ENCODE measurements around the gene YY1. TPM values are rescaled to one million over a fixed set of nuclear protein-coding genes. Genes with fewer than 3 reads are reported as not detected.

The YY1 gene
- total and polyA plus RNA-seq, 2 experiments from 2014 or later, result 38.2 to 43.3 TPM

- peaks cover 17% of the 10 kb centered on the region for H4K20me1 ChIP-seq (ENCODE audit: insufficient read depth)
- H3K79me2 ChIP-seq (ENCODE audit: insufficient read depth), result peaks cover 100% of the 10 kb centered on the region
- H3K4me3 ChIP-seq, result no peak overlapping the region
- no peak overlapping the region for H3K27ac ChIP-seq
- no peaks in the 10 kb centered on the region for H3K4me1 ChIP-seq (ENCODE audit: insufficient read depth)
- peak; percentile 20 for DNase-seq
- 95 to 97% methylated on average over 10 of the region's 10 CpGs for WGBS, 2 experiments (ENCODE audit: low coverage in 1 of 2, low lambda C conversion rate in 2 of 2, missing lambda C conversion rate in 2 of 2)
- H3K9ac ChIP-seq, result no peak overlapping the region
- no peaks in the 10 kb centered on the region for H3K27me3 ChIP-seq (replicated peaks; ENCODE audit: insufficient read depth)
- peaks cover 8% of the 10 kb centered on the region for H3K36me3 ChIP-seq (ENCODE audit: low read depth)
- no peak overlapping the region for H2AFZ ChIP-seq
- no peaks in the 10 kb centered on the region for H3K9me3 ChIP-seq (ENCODE audit: low read depth)
- peaks cover 15% of the 10 kb centered on the region; the same call in 1 of the 2 replicates for H3F3A ChIP-seq (ENCODE audit: insufficient read depth)
- no peak overlapping the region for H3K4me2 ChIP-seq (ENCODE audit: unreplicated experiment)
- in situ Hi-C loops (cut with MboI), result no loop called here
- TF ChIP-seq EZH2phosphoT487 (IDR thresholded peaks at IDR 0.05; ENCODE audit: insufficient read depth, low read depth), result no peak
- no peak for TF ChIP-seq EZH2 (IDR thresholded peaks at IDR 0.05; ENCODE audit: insufficient read depth, poor library complexity, severe bottlenecking)
- no peaks in the 10 kb centered on the region for H3K9me2 ChIP-seq (ENCODE audit: insufficient read depth)
These were observed 32.4 kb downstream of the YY1 start for GRCh38 chr14:100271247-100271939.

GRCh38 chr14:100274250-100274649 lies 35.3 kb downstream of the YY1 start:
- 95 to 96% methylated on average over 4 of the region's 4 CpGs for WGBS, 2 experiments (ENCODE audit: low coverage in 1 of 2, low lambda C conversion rate in 2 of 2, missing lambda C conversion rate in 2 of 2)
- TF ChIP-seq EZH2 (IDR thresholded peaks at IDR 0.05; ENCODE audit: insufficient read depth, poor library complexity, severe bottlenecking) (no peak), EZH2phosphoT487 (IDR thresholded peaks at IDR 0.05; ENCODE audit: insufficient read depth, low read depth) (no peak)
- Histone ChIP-seq H3K9ac (no peak overlapping the region), H3K79me2 (ENCODE audit: insufficient read depth) (peaks cover 100% of the 10 kb centered on the region), H3K9me2 (ENCODE audit: insufficient read depth) (no peaks in the 10 kb centered on the region), H3K9me3 (ENCODE audit: low read depth) (no peaks in the 10 kb centered on the region), H3K4me1 (ENCODE audit: insufficient read depth) (peaks cover 11% of the 10 kb centered on the region), H3F3A (ENCODE audit: insufficient read depth) (peaks cover 7% of the 10 kb centered on the region; the same call in 1 of the 2 replicates), H4K20me1 (ENCODE audit: insufficient read depth) (peaks cover 2% of the 10 kb centered on the region), H3K4me3 (no peak overlapping the region), H3K27me3 (replicated peaks; ENCODE audit: insufficient read depth) (no peaks in the 10 kb centered on the region), H3K4me2 (ENCODE audit: unreplicated experiment) (no peak overlapping the region), H2AFZ (no peak overlapping the region), H3K27ac (no peak overlapping the region), H3K36me3 (ENCODE audit: low read depth) (peaks cover 17% of the 10 kb centered on the region)
- in situ Hi-C loops (cut with MboI), result no loop called here
- DNase-seq, result no peak

GRCh38 chr14:100275214-100275613 lies 36.3 kb downstream of the YY1 start:
- Histone ChIP-seq H3K4me3 (no peak overlapping the region), H3K9me3 (ENCODE audit: low read depth) (no peaks in the 10 kb centered on the region), H3K36me3 (ENCODE audit: low read depth) (peaks cover 17% of the 10 kb centered on the region), H2AFZ (no peak overlapping the region), H3K27me3 (replicated peaks; ENCODE audit: insufficient read depth) (no peaks in the 10 kb centered on the region), H4K20me1 (ENCODE audit: insufficient read depth) (no peaks in the 10 kb centered on the region; the same call in 1 of the 2 replicates), H3F3A (ENCODE audit: insufficient read depth) (peaks cover 10% of the 10 kb centered on the region; the same call in 1 of the 2 replicates), H3K9ac (no peak overlapping the region), H3K4me2 (ENCODE audit: unreplicated experiment) (no peak overlapping the region), H3K79me2 (ENCODE audit: insufficient read depth) (peaks cover 100% of the 10 kb centered on the region), H3K27ac (no peak overlapping the region), H3K9me2 (ENCODE audit: insufficient read depth) (no peaks in the 10 kb centered on the region), H3K4me1 (ENCODE audit: insufficient read depth) (peaks cover 15% of the 10 kb centered on the region)
- 92 to 96% methylated on average over 7 of the region's 7 CpGs for WGBS, 2 experiments (ENCODE audit: low coverage in 1 of 2, low lambda C conversion rate in 2 of 2, missing lambda C conversion rate in 2 of 2)
- TF ChIP-seq EZH2 (IDR thresholded peaks at IDR 0.05; ENCODE audit: insufficient read depth, poor library complexity, severe bottlenecking), result no peak
- DNase-seq, result no peak
- in situ Hi-C loops (cut with MboI), result no loop called here

- Histone ChIP-seq H3K9me3 (ENCODE audit: low read depth) (no peaks in the 10 kb centered on the region), H4K20me1 (ENCODE audit: insufficient read depth) (no peaks in the 10 kb centered on the region; the same call in 1 of the 2 replicates), H3K27ac (peak overlapping the region; percentile 10; the same call in 1 of the 2 replicates), H3K9ac (peak overlapping the region; percentile 13; the same call in 1 of the 2 replicates), H3K4me2 (ENCODE audit: unreplicated experiment) (peak overlapping the region; percentile 43), H3K79me2 (ENCODE audit: insufficient read depth) (peaks cover 99% of the 10 kb centered on the region), H3K4me3 (no peak overlapping the region), H3K9me2 (ENCODE audit: insufficient read depth) (no peaks in the 10 kb centered on the region), H3F3A (ENCODE audit: insufficient read depth) (peaks cover 21% of the 10 kb centered on the region; the same call in 1 of the 2 replicates), H2AFZ (no peak overlapping the region), H3K27me3 (replicated peaks; ENCODE audit: insufficient read depth) (no peaks in the 10 kb centered on the region), H3K4me1 (ENCODE audit: insufficient read depth) (peaks cover 15% of the 10 kb centered on the region), H3K36me3 (ENCODE audit: low read depth) (peaks cover 17% of the 10 kb centered on the region)
- DNase-seq, result peak; percentile 69
- TF ChIP-seq EZH2phosphoT487 (IDR thresholded peaks at IDR 0.05; ENCODE audit: insufficient read depth, low read depth) (no peak), EZH2 (IDR thresholded peaks at IDR 0.05; ENCODE audit: insufficient read depth, poor library complexity, severe bottlenecking) (no peak)
- WGBS, 2 experiments (ENCODE audit: low coverage in 1 of 2, low lambda C conversion rate in 2 of 2, missing lambda C conversion rate in 2 of 2), result 85 to 86% methylated on average over 8 of the region's 8 CpGs
- in situ Hi-C loops (cut with MboI), result no loop called here
These were observed 39.8 kb downstream of the YY1 start for GRCh38 chr14:100278702-100279101.

Measured in GM23248 (cell line).